Hepatocyte (in vitro differentiated cells): ENCODE data around the gene UNC93B1.
"Not testable (repeated sequence)": the region's sequence is repeated elsewhere in the genome, so short reads cannot be mapped to it uniquely, and the experiment has no call there.

Experiments
- CTCF ChIP-seq: fragments of 200-600 bp; sonication (generic); IDR thresholded peaks from 2 replicates; pipeline ENCODE4 v1.5.1; 2016; ENCODE audit warnings: antibody characterized with exemption, mild to moderate bottlenecking; ENCODE audit not compliant: poor library complexity
- EZH2 ChIP-seq: fragments of 200-600 bp; sonication (generic); IDR thresholded peaks from 2 replicates; pipeline ENCODE4 v1.6.1; 2016; ENCODE audit warnings: antibody characterized with exemption, mild to moderate bottlenecking, borderline replicate concordance
- EZH2phosphoT487 ChIP-seq: fragments of 200-600 bp; sonication (generic); IDR thresholded peaks from one replicate; pipeline ENCODE4 v1.6.1; 2018; ENCODE audit warnings: antibody characterized with exemption, mild to moderate bottlenecking, low read depth, moderate library complexity; ENCODE audit not compliant: unreplicated experiment, severe bottlenecking

- not testable (repeated sequence) for TF ChIP-seq CTCF, EZH2phosphoT487, EZH2
These were observed 18.6 kb downstream of the UNC93B1 start for GRCh38 chr11:67985302-67985701.
